NB4 (cell line): Measurements from ENCODE around the gene FANCC.

Experiments used
- CTCF ChIP-seq: IDR thresholded peaks from one replicate; pipeline ENCODE4 v1.5.1; 2012; ENCODE audit warnings: low read depth, low read length
- POLR2A ChIP-seq: IDR thresholded peaks from 2 replicates; pipeline ENCODE4 v1.6.1; 2011; ENCODE audit warnings: mild to moderate bottlenecking; ENCODE audit not compliant: insufficient read length; ENCODE audit errors: extremely low read depth

- TF ChIP-seq CTCF: no peak
- TF ChIP-seq POLR2A: no peak
Observed at GRCh38 chr9:95076696-95077052, 240.8 kb downstream of the FANCC start.
